ENCODE results near the gene ADCY1. TPM values are rescaled to one million over a fixed set of nuclear protein-coding genes. Genes with fewer than 3 reads are reported as not detected.

Gene ADCY1
- total RNA-seq, 1 donor from 2014 or later: 19.0 TPM

GRCh38 chr7:45708046-45708950 is 134.1 kb downstream of the ADCY1 start:
- Mint-ChIP-seq H3K4me3 (no peak overlapping the region), H3K4me1 (ENCODE audit: unreplicated experiment) (no peaks in the 10 kb centered on the region), H3K27ac (no peak overlapping the region), H3K27me3 (no peaks in the 10 kb centered on the region), H3K9me3 (no peaks in the 10 kb centered on the region), H3K36me3 (no peaks in the 10 kb centered on the region)
- no peak for DNase-seq (ENCODE audit: extremely low spot score, unreplicated experiment)
- TF ChIP-seq CTCF (conservative IDR thresholded peaks at IDR 0.05): no peak

GRCh38 chr7:45709168-45710042 is 135.2 kb downstream of the ADCY1 start:
- Mint-ChIP-seq H3K36me3 (no peaks in the 10 kb centered on the region), H3K4me1 (ENCODE audit: unreplicated experiment) (no peaks in the 10 kb centered on the region), H3K9me3 (no peaks in the 10 kb centered on the region), H3K27me3 (no peaks in the 10 kb centered on the region), H3K27ac (no peak overlapping the region), H3K4me3 (no peak overlapping the region)
- DNase-seq (ENCODE audit: extremely low spot score, unreplicated experiment): peak; percentile 37
- no peak for TF ChIP-seq CTCF (conservative IDR thresholded peaks at IDR 0.05)

- TF ChIP-seq CTCF (conservative IDR thresholded peaks at IDR 0.05): no peak
- peak; percentile 43 for DNase-seq (ENCODE audit: extremely low spot score, unreplicated experiment)
- Mint-ChIP-seq H3K36me3 (no peaks in the 10 kb centered on the region), H3K27me3 (no peaks in the 10 kb centered on the region), H3K9me3 (no peaks in the 10 kb centered on the region), H3K4me1 (ENCODE audit: unreplicated experiment) (no peaks in the 10 kb centered on the region), H3K4me3 (no peak overlapping the region), H3K27ac (no peak overlapping the region)
Measured at GRCh38 chr7:45710271-45711160, 136.3 kb downstream of the ADCY1 start.

- H3K9me3 Mint-ChIP-seq: no peaks in the 10 kb centered on the region
- H3K4me1 Mint-ChIP-seq (ENCODE audit: unreplicated experiment): no peaks in the 10 kb centered on the region
- no peaks in the 10 kb centered on the region for H3K36me3 Mint-ChIP-seq
- H3K27me3 Mint-ChIP-seq: no peaks in the 10 kb centered on the region
- H3K27ac Mint-ChIP-seq: no peak overlapping the region
- no peak for TF ChIP-seq CTCF (conservative IDR thresholded peaks at IDR 0.05)
- no peak for DNase-seq (ENCODE audit: extremely low spot score, unreplicated experiment)
- no peak overlapping the region for H3K4me3 Mint-ChIP-seq
Measured at GRCh38 chr7:45711161-45711490, 137.0 kb downstream of the ADCY1 start.

GRCh38 chr7:45712057-45712689 is 138.0 kb downstream of the ADCY1 start:
- Mint-ChIP-seq H3K4me3 (no peak overlapping the region), H3K9me3 (no peaks in the 10 kb centered on the region), H3K27ac (no peak overlapping the region), H3K36me3 (no peaks in the 10 kb centered on the region), H3K27me3 (no peaks in the 10 kb centered on the region), H3K4me1 (ENCODE audit: unreplicated experiment) (no peaks in the 10 kb centered on the region)
- DNase-seq (ENCODE audit: extremely low spot score, unreplicated experiment): no peak
- TF ChIP-seq CTCF (conservative IDR thresholded peaks at IDR 0.05): no peak
